Neuronal stem cell (in vitro differentiated cells): ENCODE data around the gene RAPGEF5.

Source experiments
- DNase-seq: peaks from one replicate; pipeline ENCODE4 v3.0.0-alpha.2; 2013; ENCODE audit warnings: low spot score
- H2AFZ ChIP-seq: one replicate; pipeline ENCODE4 v1.6.1; 2013; ENCODE audit warnings: mild to moderate bottlenecking, low read length, inconsistent platforms
- H2AK5ac ChIP-seq: 2 replicates; pipeline ENCODE4 v1.6.1; 2013; ENCODE audit warnings: low read depth, mild to moderate bottlenecking, inconsistent platforms, low read length, moderate library complexity, mixed read lengths
- H2BK120ac ChIP-seq: 2 replicates; pipeline ENCODE4 v1.6.1; 2013; ENCODE audit warnings: low read depth, mild to moderate bottlenecking, inconsistent platforms, low read length, moderate library complexity, mixed read lengths
- H2BK12ac ChIP-seq: one replicate; pipeline ENCODE4 v1.6.1; 2013; ENCODE audit warnings: low read length, inconsistent platforms
- H2BK15ac ChIP-seq: 2 replicates; pipeline ENCODE4 v1.6.1; 2013; ENCODE audit warnings: mild to moderate bottlenecking, low read length, inconsistent platforms, mixed read lengths
- H2BK5ac ChIP-seq: one replicate; pipeline ENCODE4 v1.6.1; 2013; ENCODE audit warnings: inconsistent platforms, mild to moderate bottlenecking, low read length, moderate library complexity
- H3K14ac ChIP-seq: one replicate; pipeline ENCODE4 v1.6.1; 2013; ENCODE audit warnings: low read length, inconsistent platforms
- H3K18ac ChIP-seq: 2 replicates; pipeline ENCODE4 v1.6.1; 2013; ENCODE audit warnings: low read length, inconsistent platforms
- H3K23ac ChIP-seq: 2 replicates; pipeline ENCODE4 v1.6.1; 2013; ENCODE audit warnings: low read depth, mild to moderate bottlenecking, mixed read lengths, low read length, inconsistent platforms; ENCODE audit not compliant: poor library complexity
- H3K27ac ChIP-seq: replicated peaks from 3 replicates; pipeline ENCODE4 v1.5.1; 2013; ENCODE audit warnings: low read length, inconsistent platforms
- H3K27me3 ChIP-seq, 3 experiments: 2 replicates each; pipeline ENCODE4 v1.6.1; 2013; ENCODE audit warnings: low read length in 3 of 3, mild to moderate bottlenecking in 2 of 3, inconsistent platforms in 1 of 3, low read depth in 1 of 3, mixed read lengths in 1 of 3, moderate library complexity in 1 of 3; ENCODE audit not compliant: control insufficient read depth in 3 of 3, insufficient read depth in 3 of 3
- H3K36me3 ChIP-seq, 2 donors: replicated peaks in 1 of 2; 2 replicates each; pipeline ENCODE4 v1.6.1; 2013; ENCODE audit warnings: low read length in 2 of 2; ENCODE audit not compliant: control insufficient read depth in 2 of 2, insufficient read depth in 2 of 2
- H3K4ac ChIP-seq: 2 replicates; pipeline ENCODE4 v1.6.1; 2013; ENCODE audit warnings: inconsistent platforms, mild to moderate bottlenecking, low read length, moderate library complexity
- H3K4me1 ChIP-seq, 2 donors: 1 replicate in 1 of 2; 2 replicates in 1 of 2; pipeline ENCODE4 v1.6.1; 2013; ENCODE audit warnings: low read length in 2 of 2, low read depth in 1 of 2; ENCODE audit not compliant: control insufficient read depth in 2 of 2, insufficient read depth in 1 of 2
- H3K4me2 ChIP-seq: one replicate; pipeline ENCODE4 v1.6.1; 2013; ENCODE audit warnings: mild to moderate bottlenecking, low read length, inconsistent platforms; ENCODE audit not compliant: insufficient read depth, poor library complexity, severe bottlenecking
- H3K4me3 ChIP-seq, 2 donors: 2 replicates each; pipeline ENCODE4 v1.5.1; 2013; ENCODE audit warnings: low read length in 2 of 2, mild to moderate bottlenecking in 2 of 2, inconsistent platforms in 1 of 2, moderate library complexity in 1 of 2
- H3K79me1 ChIP-seq: one replicate; pipeline ENCODE4 v1.6.1; 2013; ENCODE audit warnings: low read depth, mild to moderate bottlenecking, inconsistent platforms, low read length, moderate library complexity
- H3K9ac ChIP-seq: one replicate; pipeline ENCODE4 v1.6.1; 2013; ENCODE audit warnings: mild to moderate bottlenecking, low read depth, low read length, inconsistent platforms; ENCODE audit not compliant: poor library complexity
- H3K9me3 ChIP-seq, 2 donors: replicated peaks in 1 of 2; 2 replicates each; pipeline versions ENCODE3 to v1.6.1; 2013; ENCODE audit warnings: low read length in 2 of 2, mild to moderate bottlenecking in 2 of 2, inconsistent platforms in 1 of 2, low read depth in 1 of 2, mixed read lengths in 1 of 2, moderate library complexity in 1 of 2; ENCODE audit not compliant: control insufficient read depth in 2 of 2, insufficient read depth in 1 of 2
- H4K8ac ChIP-seq: one replicate; pipeline ENCODE4 v1.6.1; 2013; ENCODE audit warnings: low read depth, mild to moderate bottlenecking, inconsistent platforms, low read length, moderate library complexity
- H4K91ac ChIP-seq: one replicate; pipeline ENCODE4 v1.6.1; 2013; ENCODE audit warnings: low read length, low read depth, mild to moderate bottlenecking, inconsistent platforms; ENCODE audit not compliant: poor library complexity
- WGBS, 2 donors: extraction: QIAGEN DNeasy Blood & Tissue Kit; methylation state at CpG; one replicate each; pipeline ENCODE4 v1.1.7; 2013; ENCODE audit warnings: missing lambda C conversion rate in 2 of 2, mixed read lengths in 1 of 2; ENCODE audit not compliant: insufficient read length in 2 of 2, insufficient replicate concordance in 1 of 2; ENCODE audit errors: extremely low coverage in 2 of 2; 5-methylcytosine and 5-hydroxymethylcytosine counted together

Gene RAPGEF5

DNA sequence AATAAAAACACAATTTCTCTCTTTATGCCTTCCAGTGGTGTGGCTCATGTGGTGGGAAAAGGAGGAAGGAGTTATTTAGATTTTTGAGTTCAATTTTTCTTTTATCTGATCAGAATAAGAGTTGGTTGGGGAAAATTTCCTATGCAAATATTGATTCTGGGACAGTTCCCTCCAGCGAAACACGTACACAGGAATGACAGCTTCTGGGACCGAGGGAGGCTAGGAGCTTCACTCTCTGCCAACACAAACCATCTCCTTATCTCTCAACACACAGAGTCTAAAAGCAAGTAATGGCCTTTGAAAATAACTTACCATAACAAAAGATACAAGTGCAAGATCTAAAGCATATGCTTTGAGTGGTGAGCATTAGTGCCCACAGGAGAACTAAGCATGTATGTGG is 122.7 kb downstream of the RAPGEF5 start:
- Histone ChIP-seq H3K4me1 (peaks cover 3 to 9% of the 10 kb centered on the region in 2 donors), H4K91ac (no peak overlapping the region), H3K27me3 (peaks cover 0 to 2% (median 0%) of the 10 kb centered on the region in 3 experiments), H3K4me2 (no peak overlapping the region), H3K18ac (no peak overlapping the region), H4K8ac (no peak overlapping the region), H2BK15ac (no peak overlapping the region), H3K14ac (no peak overlapping the region), H2BK120ac (no peak overlapping the region), H3K27ac (no peak overlapping the region), H3K79me1 (no peaks in the 10 kb centered on the region), H3K9ac (no peak overlapping the region), H3K23ac (no peak overlapping the region), H2AK5ac (no peak overlapping the region), H2BK5ac (no peak overlapping the region), H3K36me3 (no peaks in the 10 kb centered on the region), H3K4me3 (no peak overlapping the region), H3K4ac (no peak overlapping the region), H2BK12ac (no peak overlapping the region), H2AFZ (no peak overlapping the region), H3K9me3 (peaks cover 0 to 3% of the 10 kb centered on the region in 2 donors)
- DNase-seq, result no peak
- WGBS, 2 donors, result no CpG with 5 or more reads among the region's 3 CpGs

DNA sequence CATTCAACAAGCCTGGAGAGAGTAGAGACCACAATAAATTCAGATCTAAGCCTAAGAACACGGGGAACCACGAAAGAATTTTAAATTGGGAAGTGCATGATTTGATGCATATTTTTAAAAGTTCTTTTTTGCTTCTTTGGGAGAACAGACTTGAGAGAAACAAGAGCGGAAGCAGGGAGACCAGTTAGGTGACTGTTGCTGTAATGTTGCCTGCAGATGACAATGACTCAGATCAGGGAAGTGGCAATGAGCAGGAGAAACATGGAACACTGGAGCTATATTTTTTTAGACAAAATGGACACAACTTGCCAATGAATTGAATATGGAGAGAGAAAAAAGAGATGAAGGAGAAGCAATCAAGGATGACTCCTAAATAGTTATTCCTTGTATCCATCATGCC is 125.1 kb downstream of the RAPGEF5 start:
- Histone ChIP-seq H3K4me1 (peaks cover 3 to 9% of the 10 kb centered on the region in 2 donors), H2AK5ac (no peak overlapping the region), H2BK5ac (no peak overlapping the region), H4K91ac (no peak overlapping the region), H3K79me1 (no peaks in the 10 kb centered on the region), H2AFZ (no peak overlapping the region), H3K27me3 (no peaks in the 10 kb centered on the region), H3K36me3 (no peaks in the 10 kb centered on the region), H2BK15ac (no peak overlapping the region), H3K4ac (no peak overlapping the region), H4K8ac (no peak overlapping the region), H3K9ac (no peak overlapping the region), H3K4me3 (no peak overlapping the region), H3K18ac (no peak overlapping the region), H2BK12ac (no peak overlapping the region), H3K23ac (no peak overlapping the region), H3K9me3 (peaks cover 0 to 2% of the 10 kb centered on the region in 2 donors), H3K14ac (no peak overlapping the region), H2BK120ac (no peak overlapping the region), H3K4me2 (no peak overlapping the region), H3K27ac (no peak overlapping the region)
- no CpG with 5 or more reads among the region's 3 CpGs for WGBS, 2 donors
- DNase-seq, result no peak

DNA sequence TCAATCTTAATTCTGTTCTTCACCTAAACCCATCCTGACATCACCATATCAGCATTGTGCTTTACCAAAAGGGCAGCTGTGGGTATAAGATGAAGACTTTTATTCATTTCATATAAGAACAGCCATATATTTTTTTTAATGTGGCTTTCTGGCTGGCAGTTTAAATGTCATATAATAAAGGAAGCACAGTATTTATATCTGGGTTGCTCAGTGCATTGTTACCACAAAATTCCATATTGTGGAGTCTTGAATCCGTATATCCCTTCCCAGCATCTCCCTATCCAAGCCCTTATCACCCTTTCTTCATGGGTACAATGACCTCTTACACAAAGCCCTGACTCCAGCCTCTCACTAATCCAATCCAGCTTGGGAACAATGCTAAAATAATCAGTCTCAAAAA is 125.8 kb downstream of the RAPGEF5 start:
- Histone ChIP-seq H2BK5ac (no peak overlapping the region), H3K18ac (no peak overlapping the region), H3K23ac (no peak overlapping the region), H2AK5ac (no peak overlapping the region), H2BK12ac (no peak overlapping the region), H3K9ac (no peak overlapping the region), H3K4me1 (peaks cover 3 to 9% of the 10 kb centered on the region in 2 donors), H3K9me3 (no peaks in the 10 kb centered on the region), H4K91ac (no peak overlapping the region), H3K14ac (no peak overlapping the region), H3K27me3 (no peaks in the 10 kb centered on the region), H2BK15ac (no peak overlapping the region), H3K36me3 (no peaks in the 10 kb centered on the region), H4K8ac (no peak overlapping the region), H3K79me1 (no peaks in the 10 kb centered on the region), H3K4ac (no peak overlapping the region), H2BK120ac (no peak overlapping the region), H3K4me3 (no peak overlapping the region), H3K4me2 (no peak overlapping the region), H3K27ac (no peak overlapping the region), H2AFZ (no peak overlapping the region)
- no peak for DNase-seq
- no CpG with 5 or more reads among the region's 1 CpG for WGBS, 2 donors

DNA sequence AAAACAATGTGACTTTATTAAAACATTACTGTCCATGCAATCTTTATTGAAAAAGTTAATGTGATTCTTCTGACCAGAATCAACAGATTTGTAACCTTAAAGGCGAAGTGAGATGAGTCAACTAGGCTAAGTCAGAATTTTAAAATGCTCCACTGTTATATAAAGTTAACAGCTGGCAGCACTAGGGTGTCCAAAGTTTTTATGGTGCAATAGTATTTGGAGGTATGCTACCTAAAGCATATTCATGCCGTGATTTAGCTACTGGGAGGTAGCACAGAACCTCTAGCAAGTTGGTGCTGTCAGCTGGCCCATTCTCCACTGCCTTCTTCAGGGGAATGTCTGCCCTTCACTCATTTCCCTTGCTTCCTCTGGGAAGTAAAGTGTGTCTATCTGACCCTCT is 126.7 kb downstream of the RAPGEF5 start:
- no peak overlapping the region for H2AK5ac ChIP-seq
- no peaks in the 10 kb centered on the region for H3K79me1 ChIP-seq
- H3K27me3 ChIP-seq, result no peaks in the 10 kb centered on the region
- no peak overlapping the region for H2BK12ac ChIP-seq
- no peaks in the 10 kb centered on the region for H3K36me3 ChIP-seq
- no peak overlapping the region for H4K8ac ChIP-seq
- no peak overlapping the region for H2BK5ac ChIP-seq
- H3K27ac ChIP-seq, result no peak overlapping the region
- no peak overlapping the region for H2AFZ ChIP-seq
- no peak overlapping the region for H3K4me2 ChIP-seq
- H3K9ac ChIP-seq, result no peak overlapping the region
- H3K4ac ChIP-seq, result no peak overlapping the region
- H3K4me3 ChIP-seq, result no peak overlapping the region
- H3K4me1 ChIP-seq, result peaks cover 3 to 9% of the 10 kb centered on the region in 2 donors
- H3K18ac ChIP-seq, result no peak overlapping the region
- no peak overlapping the region for H2BK15ac ChIP-seq
- no CpG with 5 or more reads among the region's 2 CpGs for WGBS, 2 donors
- no peak overlapping the region for H3K23ac ChIP-seq
- H4K91ac ChIP-seq, result no peak overlapping the region
- no peaks in the 10 kb centered on the region for H3K9me3 ChIP-seq
- no peak for DNase-seq
- H3K14ac ChIP-seq, result no peak overlapping the region
- H2BK120ac ChIP-seq, result no peak overlapping the region
